PC-3 (cell line): ENCODE results near the gene RER1. TPM values are rescaled to one million over a fixed set of nuclear protein-coding genes. Genes with fewer than 3 reads are reported as not detected.

ENCODE experiments used
- ATAC-seq: fragments of 200-7000 bp; cut with Tn5 transposase; 2 replicates; pipeline ENCODE4 v1.9.1; 2020; ENCODE audit warnings: mild to moderate bottlenecking, moderate library complexity
- BruUV-seq: library from RNA; stranded (reverse); fragments of 400-500 nt; replicated peaks from 2 replicates; lab custom pipeline; 2021; lab: Mats Ljungman, UMichigan
- CTCF ChIA-PET: fragments of 300-600 bp; sonication (Branson Sonifier 250); formaldehyde crosslinking; loops from one replicate; lab custom pipeline; 2022; ENCODE audit warnings: antibody characterized with exemption; lab: Charles Lee
- POLR2A ChIA-PET: fragments of 300-600 bp; sonication (Branson Sonifier 250); formaldehyde crosslinking; loops from one replicate; lab custom pipeline; 2022; ENCODE audit warnings: antibody characterized with exemption; ENCODE audit not compliant: unreplicated experiment; lab: Charles Lee
- DNase-seq: peaks from one replicate; pipeline ENCODE4 v3.0.0-alpha.2; 2015
- H2AFZ ChIP-seq: fragments of 300-600 bp; sonication (generic); 2 replicates; pipeline ENCODE4 v1.6.0; 2016; ENCODE audit warnings: antibody characterized with exemption, low read length
- H3F3A ChIP-seq: fragments of 300-600 bp; sonication (generic); one replicate; pipeline ENCODE4 v1.6.0; 2017; ENCODE audit warnings: antibody characterized with exemption, low read length, control low read depth, mild to moderate bottlenecking; ENCODE audit not compliant: unreplicated experiment
- H3K27ac ChIP-seq: fragments of 300-600 bp; sonication (generic); 2 replicates; pipeline ENCODE4 v1.5.1; 2016; ENCODE audit warnings: mild to moderate bottlenecking, low read length
- H3K27me3 ChIP-seq: fragments of 300-600 bp; sonication (generic); 2 replicates; pipeline ENCODE4 v1.6.1; 2016; ENCODE audit warnings: low read length, mixed read lengths
- H3K36me3 ChIP-seq: fragments of 300-600 bp; sonication (generic); 2 replicates; pipeline ENCODE4 v1.6.1; 2016; ENCODE audit warnings: low read depth, mixed run types, low read length, mixed read lengths
- H3K4me1 ChIP-seq: fragments of 300-600 bp; sonication (generic); 2 replicates; pipeline ENCODE4 v1.5.1; 2016; ENCODE audit warnings: low read length; ENCODE audit not compliant: insufficient read depth
- H3K4me2 ChIP-seq: fragments of 300-600 bp; sonication (generic); 2 replicates; pipeline ENCODE4 v1.6.0; 2016; ENCODE audit warnings: low read length
- H3K4me3 ChIP-seq: fragments of 300-600 bp; sonication (generic); 2 replicates; pipeline ENCODE4 v1.5.1; 2016; ENCODE audit warnings: mild to moderate bottlenecking, low read length, mixed read lengths
- H3K79me2 ChIP-seq: fragments of 300-600 bp; sonication (generic); 2 replicates; pipeline ENCODE4 v1.6.1; 2017; ENCODE audit warnings: low read length, mixed read lengths
- H3K9ac ChIP-seq: fragments of 300-600 bp; sonication (generic); 2 replicates; pipeline ENCODE4 v1.6.0; 2016; ENCODE audit warnings: mild to moderate bottlenecking, low read length
- H3K9me2 ChIP-seq: fragments of 300-600 bp; sonication (generic); replicated peaks from 2 replicates; pipeline ENCODE4 v1.6.1; 2016; ENCODE audit warnings: mixed run types, low read length, mixed read lengths
- H3K9me3 ChIP-seq: fragments of 300-600 bp; sonication (generic); 2 replicates; pipeline ENCODE4 v1.6.1; 2016; ENCODE audit warnings: low read length, mixed read lengths
- H4K20me1 ChIP-seq: fragments of 300-600 bp; sonication (generic); 2 replicates; pipeline ENCODE4 v1.6.1; 2016; ENCODE audit warnings: low read length, mixed read lengths
- EZH2 ChIP-seq: fragments of 300-600 bp; sonication (generic); IDR thresholded peaks from one replicate; pipeline ENCODE4 v1.6.1; 2017; ENCODE audit warnings: antibody characterized with exemption, mild to moderate bottlenecking, low read length; ENCODE audit not compliant: unreplicated experiment
- EZH2phosphoT487 ChIP-seq: fragments of 300-600 bp; sonication (generic); IDR thresholded peaks from 2 replicates; pipeline ENCODE4 v1.6.1; 2018; ENCODE audit warnings: mild to moderate bottlenecking, antibody characterized with exemption, low read length, borderline replicate concordance
- intact Hi-C: fragments of 100-400 bp; cut with micrococcal nuclease; formaldehyde crosslinking; loops from 2 replicates; pipeline ENCODE4 v1.9.0; 2023
- total RNA-seq: library from RNA; depleted of rRNA; stranded (reverse); fragments of >200 nt; gene quantifications from 2 replicates; pipeline ENCODE4 v1.2.3, GENCODE V29; 2014
- TF ChIP-seq, protein P1 (sequence below): fragments of 300-600 bp; sonication (generic); conservative IDR thresholded peaks from 2 replicates; pipeline ENCODE4 v1.5.1; 2017; ENCODE audit warnings: antibody characterized with exemption, low read depth, mild to moderate bottlenecking, low read length

RER1 gene
- total RNA-seq, 1 experiment from 2014 or later, result 160 TPM

DNA sequence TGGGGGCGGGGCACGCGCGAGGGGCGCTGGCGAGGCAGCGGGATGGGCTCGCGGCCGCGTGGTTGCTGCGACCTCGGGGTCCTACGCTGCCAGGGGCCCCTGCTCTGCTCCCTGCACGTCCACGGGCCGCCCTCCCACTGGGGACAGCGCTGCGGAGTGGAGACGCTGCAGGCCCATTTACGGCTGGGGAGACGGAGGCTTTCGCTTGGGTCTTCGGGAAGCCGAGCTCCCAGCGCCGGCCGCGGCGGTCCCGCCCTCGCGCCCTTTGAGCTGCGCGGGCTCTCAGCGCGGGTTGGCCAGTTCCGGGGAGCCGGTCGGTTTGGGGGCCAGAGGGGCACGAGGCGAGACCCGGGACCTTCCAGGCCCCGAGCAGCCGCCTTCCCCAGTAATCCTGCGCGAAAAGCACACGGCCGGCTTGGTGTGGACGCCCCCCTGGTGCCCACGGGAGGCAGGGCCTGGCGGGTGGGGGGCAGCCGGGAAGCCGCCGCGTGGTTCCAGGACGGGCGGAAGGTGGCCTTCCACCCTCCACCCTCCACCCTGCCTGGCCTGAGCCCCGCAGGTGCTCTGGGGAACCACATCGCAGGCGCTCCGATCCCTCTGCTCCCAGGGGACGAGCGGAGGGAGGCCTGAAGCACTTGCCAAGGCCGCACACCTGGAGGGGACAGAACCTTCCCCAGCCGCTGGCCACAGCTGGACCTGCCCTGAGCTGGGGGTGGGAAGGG is 21.3 kb downstream of the RER1 start:
- Histone ChIP-seq H3K27ac (peak overlapping the region; percentile 71), H3K4me1 (peaks cover 45% of the 10 kb centered on the region), H3K9me3 (no peaks in the 10 kb centered on the region), H3K9me2 (no peaks in the 10 kb centered on the region), H3K36me3 (no peaks in the 10 kb centered on the region), H3F3A (no peaks in the 10 kb centered on the region), H3K9ac (peak overlapping the region; percentile 96), H3K4me2 (peak overlapping the region; percentile 97), H3K4me3 (peak overlapping the region; percentile 84), H3K27me3 (no peaks in the 10 kb centered on the region), H4K20me1 (no peaks in the 10 kb centered on the region), H3K79me2 (peaks cover 26% of the 10 kb centered on the region), H2AFZ (peak overlapping the region; percentile 82)
- ChIA-PET POLR2A (interaction anchor here (0.6 kb wide), 1 partner anchor 143 kb away, joined by 3 read pairs; the partner anchor contains the start of gene TNFRSF14), CTCF (interaction anchor here (0.6 to 1.0 kb wide), 3 partner anchors 21 to 218 kb away, joined by 3 to 15 read pairs (median 6); partner anchors contain the start of genes FAAP20, MORN1 and RER1)
- no peak for TF ChIP-seq EZH2
- TF ChIP-seq EZH2phosphoT487, result no peak
- TF ChIP-seq, protein P1, sequence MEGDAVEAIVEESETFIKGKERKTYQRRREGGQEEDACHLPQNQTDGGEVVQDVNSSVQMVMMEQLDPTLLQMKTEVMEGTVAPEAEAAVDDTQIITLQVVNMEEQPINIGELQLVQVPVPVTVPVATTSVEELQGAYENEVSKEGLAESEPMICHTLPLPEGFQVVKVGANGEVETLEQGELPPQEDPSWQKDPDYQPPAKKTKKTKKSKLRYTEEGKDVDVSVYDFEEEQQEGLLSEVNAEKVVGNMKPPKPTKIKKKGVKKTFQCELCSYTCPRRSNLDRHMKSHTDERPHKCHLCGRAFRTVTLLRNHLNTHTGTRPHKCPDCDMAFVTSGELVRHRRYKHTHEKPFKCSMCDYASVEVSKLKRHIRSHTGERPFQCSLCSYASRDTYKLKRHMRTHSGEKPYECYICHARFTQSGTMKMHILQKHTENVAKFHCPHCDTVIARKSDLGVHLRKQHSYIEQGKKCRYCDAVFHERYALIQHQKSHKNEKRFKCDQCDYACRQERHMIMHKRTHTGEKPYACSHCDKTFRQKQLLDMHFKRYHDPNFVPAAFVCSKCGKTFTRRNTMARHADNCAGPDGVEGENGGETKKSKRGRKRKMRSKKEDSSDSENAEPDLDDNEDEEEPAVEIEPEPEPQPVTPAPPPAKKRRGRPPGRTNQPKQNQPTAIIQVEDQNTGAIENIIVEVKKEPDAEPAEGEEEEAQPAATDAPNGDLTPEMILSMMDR, result no peak
- BruUV-seq, result no TSS peak
- intact Hi-C loops, result loop anchor here (1.0 to 10.0 kb wide), 3 partner anchors 22 to 1009 kb away; partner anchors contain the start of genes MORN1 and RER1
- peak; percentile 31 for ATAC-seq
- DNase-seq, result peak; percentile 21

DNA sequence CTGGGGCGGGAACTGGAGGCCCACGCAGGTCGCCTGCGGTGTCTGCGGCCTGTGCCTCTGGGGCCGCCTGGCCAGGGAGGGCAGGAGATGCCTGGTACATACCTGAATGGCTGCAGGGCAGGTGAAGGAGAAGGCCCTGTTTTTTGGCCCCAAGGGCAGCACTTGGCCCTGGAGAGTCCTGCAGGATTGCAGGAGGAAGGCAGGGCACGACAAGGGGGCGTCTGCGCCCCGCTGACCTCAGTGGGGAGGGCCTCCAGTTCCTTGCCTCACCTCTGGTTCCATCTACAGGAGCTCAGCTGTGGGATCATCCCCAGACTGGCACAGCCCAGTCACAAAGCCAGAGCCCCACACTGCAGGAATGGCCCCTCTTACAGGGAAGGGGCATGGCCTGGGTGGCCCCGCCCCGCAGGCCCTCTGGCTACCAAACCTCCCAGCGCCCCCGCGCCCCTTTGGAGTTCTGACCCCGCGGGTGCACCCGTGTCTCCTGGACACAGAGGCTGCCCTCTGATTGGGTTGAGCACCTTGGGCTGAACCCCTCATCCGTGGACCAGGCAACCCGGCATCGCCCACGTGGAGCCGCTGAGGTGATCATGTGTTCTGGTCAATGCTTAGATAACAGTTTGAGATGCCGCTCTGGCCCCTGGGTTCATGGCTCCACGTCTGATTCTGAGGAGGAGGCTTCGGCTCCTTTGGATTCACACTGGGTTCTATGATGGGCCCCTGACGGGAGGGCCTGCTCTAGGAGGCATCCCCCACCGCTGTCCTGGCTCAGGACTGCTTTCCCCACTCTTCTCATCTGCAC is 22.1 kb downstream of the RER1 start:
- peak overlapping the region; percentile 71 for H3K27ac ChIP-seq
- ChIA-PET CTCF (interaction anchor here (0.6 to 1.0 kb wide), 6 partner anchors 22 to 407 kb away, joined by 3 to 15 read pairs (median 4); partner anchors contain the start of genes MORN1, PANK4 and RER1), POLR2A (interaction anchor here (0.6 kb wide), 1 partner anchor 143 kb away, joined by 3 read pairs; the partner anchor contains the start of gene TNFRSF14)
- no peaks in the 10 kb centered on the region for H3F3A ChIP-seq
- ATAC-seq (peak; percentile 5), DNase-seq (peak; percentile 27)
- peak overlapping the region; percentile 64 for H2AFZ ChIP-seq
- H3K9me2 ChIP-seq, result no peaks in the 10 kb centered on the region
- peak overlapping the region; percentile 96 for H3K9ac ChIP-seq
- peaks cover 26% of the 10 kb centered on the region for H3K79me2 ChIP-seq
- TF ChIP-seq, protein P1, result no peak
- no peak for TF ChIP-seq EZH2phosphoT487
- TF ChIP-seq EZH2, result no peak
- intact Hi-C loops, result loop anchor here (1.0 to 10.0 kb wide), 5 partner anchors 38 to 1009 kb away; partner anchors contain the start of gene PRXL2B
- BruUV-seq, result TSS peak; percentile 26
- peaks cover 45% of the 10 kb centered on the region for H3K4me1 ChIP-seq
- no peaks in the 10 kb centered on the region for H3K9me3 ChIP-seq
- no peaks in the 10 kb centered on the region for H4K20me1 ChIP-seq
- H3K4me3 ChIP-seq, result peak overlapping the region; percentile 84
- H3K4me2 ChIP-seq, result peak overlapping the region; percentile 97
- no peaks in the 10 kb centered on the region for H3K27me3 ChIP-seq
- H3K36me3 ChIP-seq, result no peaks in the 10 kb centered on the region
